Epithelial cell of proximal tubule (primary cell): ENCODE measurements around the gene IVD. TPM values are rescaled to one million over a fixed set of nuclear protein-coding genes. Genes with fewer than 3 reads are reported as not detected.

Experiments used
- DNase-seq: peaks from one replicate; pipeline ENCODE4 v3.0.0-alpha.2; 2011; ENCODE audit warnings: low read depth
- H3K4me3 ChIP-seq: 2 replicates; pipeline ENCODE4 v1.5.1; 2011; ENCODE audit warnings: low read depth, mild to moderate bottlenecking, low read length
- total RNA-seq: library from RNA; depleted of rRNA; stranded (reverse); fragments of >200 nt; gene quantifications from 2 replicates; pipeline ENCODE4 v1.2.3, GENCODE V29; 2015
- TF ChIP-seq, protein P1 (sequence below): conservative IDR thresholded peaks from 2 replicates; pipeline ENCODE4 v1.5.1; 2012; ENCODE audit warnings: low read depth, mild to moderate bottlenecking, low read length

Gene IVD
- total RNA-seq, 1 donor from 2014 or later, result 34.4 TPM

DNA sequence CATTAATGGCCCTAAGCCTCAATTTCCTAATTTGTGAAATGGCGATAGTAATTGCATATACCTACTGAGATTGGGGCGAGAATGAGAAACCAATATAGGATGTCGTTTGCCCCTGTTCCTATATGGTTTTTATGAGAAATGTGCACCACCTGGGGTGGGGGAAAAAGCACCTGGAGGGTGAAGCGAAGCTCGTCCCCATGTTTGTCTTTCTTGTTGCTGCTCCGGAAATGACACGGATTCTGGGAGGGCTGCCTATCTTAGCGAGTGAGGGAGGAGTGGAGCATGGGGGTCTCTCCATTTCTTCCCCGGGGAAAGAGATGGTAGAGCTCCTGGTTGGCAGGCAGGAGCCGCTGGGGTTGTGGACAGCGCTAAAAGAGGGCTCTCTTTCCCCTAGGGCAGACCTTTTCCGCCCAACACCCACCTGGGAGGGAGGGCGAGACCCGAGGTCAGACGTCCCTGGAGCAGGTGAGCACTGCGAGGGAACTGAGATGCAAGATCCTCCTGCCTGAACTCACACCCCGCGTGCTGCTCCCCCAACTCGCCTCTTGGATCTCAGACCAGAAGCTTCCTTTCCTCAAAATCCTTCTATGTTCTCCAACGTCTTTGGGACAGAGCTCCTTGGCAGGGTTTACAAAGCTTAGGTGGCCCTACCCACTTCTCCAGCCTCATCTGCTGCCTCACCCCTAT is 29.6 kb downstream of the IVD start:
- TF ChIP-seq, protein P1, sequence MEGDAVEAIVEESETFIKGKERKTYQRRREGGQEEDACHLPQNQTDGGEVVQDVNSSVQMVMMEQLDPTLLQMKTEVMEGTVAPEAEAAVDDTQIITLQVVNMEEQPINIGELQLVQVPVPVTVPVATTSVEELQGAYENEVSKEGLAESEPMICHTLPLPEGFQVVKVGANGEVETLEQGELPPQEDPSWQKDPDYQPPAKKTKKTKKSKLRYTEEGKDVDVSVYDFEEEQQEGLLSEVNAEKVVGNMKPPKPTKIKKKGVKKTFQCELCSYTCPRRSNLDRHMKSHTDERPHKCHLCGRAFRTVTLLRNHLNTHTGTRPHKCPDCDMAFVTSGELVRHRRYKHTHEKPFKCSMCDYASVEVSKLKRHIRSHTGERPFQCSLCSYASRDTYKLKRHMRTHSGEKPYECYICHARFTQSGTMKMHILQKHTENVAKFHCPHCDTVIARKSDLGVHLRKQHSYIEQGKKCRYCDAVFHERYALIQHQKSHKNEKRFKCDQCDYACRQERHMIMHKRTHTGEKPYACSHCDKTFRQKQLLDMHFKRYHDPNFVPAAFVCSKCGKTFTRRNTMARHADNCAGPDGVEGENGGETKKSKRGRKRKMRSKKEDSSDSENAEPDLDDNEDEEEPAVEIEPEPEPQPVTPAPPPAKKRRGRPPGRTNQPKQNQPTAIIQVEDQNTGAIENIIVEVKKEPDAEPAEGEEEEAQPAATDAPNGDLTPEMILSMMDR, result no peak
- no peak for DNase-seq
- H3K4me3 ChIP-seq, result no peak overlapping the region

DNA sequence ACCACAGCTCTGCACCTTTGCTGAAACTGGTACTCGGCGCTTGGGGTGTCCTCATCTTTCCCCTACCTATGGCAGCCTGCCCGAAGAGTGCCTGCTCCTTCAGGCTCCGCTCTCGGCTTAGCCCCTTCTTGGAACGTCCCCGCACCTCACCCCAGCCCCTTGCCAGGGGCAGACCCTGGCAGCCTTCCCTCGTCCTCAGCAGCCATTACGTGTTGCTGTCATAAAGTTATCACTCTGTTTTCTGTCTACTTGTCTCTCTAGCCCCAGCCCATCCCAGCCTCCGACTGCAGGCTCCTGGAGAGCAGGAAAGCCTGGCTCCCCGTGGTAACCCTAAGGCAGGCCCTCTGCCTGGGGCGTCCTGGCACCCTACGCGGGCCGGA is 30.1 kb downstream of the IVD start:
- DNase-seq, result no peak
- peak overlapping the region; percentile 51 for H3K4me3 ChIP-seq
- TF ChIP-seq, protein P1, result no peak

DNA sequence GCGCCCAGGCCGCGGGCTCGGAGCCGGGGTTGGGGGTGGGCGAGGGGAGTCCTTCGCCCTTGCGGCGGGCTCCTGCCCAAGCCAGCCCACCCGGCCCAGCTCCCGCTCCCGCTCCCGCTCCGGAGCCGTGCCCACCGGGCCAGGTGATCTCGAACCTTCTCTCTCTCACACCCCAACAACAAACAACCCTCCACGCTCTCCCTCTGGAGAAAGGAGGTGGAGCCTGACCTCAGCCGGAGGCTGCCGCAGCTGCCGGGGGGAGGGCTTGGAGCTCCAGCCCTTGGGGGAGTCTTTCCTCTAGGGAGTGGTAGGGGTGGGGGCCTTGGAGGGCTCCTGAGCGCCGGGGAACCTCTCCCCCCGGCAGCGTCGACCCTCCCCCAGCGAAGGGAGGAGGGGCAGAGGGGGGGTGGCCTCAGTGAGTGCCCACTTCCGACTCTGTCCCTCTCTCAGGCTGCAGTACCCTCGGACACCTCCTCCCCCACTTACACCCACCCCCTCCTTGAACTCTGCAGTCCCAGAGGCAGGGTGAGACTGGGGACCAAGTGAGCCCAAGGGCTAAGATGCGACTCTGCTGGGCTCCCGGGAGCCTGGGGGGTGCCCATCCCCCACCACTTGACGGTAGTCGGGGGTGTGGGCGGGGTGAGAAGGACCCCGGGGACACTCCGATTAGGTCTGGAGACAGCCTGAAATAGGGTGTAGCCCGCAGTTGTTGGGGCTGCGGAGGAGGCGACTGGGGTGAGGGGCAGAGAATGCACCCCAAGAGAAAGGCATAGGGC is 30.7 kb downstream of the IVD start:
- H3K4me3 ChIP-seq, result peak overlapping the region; percentile 51
- DNase-seq, result no peak
- TF ChIP-seq, protein P1, result no peak

DNA sequence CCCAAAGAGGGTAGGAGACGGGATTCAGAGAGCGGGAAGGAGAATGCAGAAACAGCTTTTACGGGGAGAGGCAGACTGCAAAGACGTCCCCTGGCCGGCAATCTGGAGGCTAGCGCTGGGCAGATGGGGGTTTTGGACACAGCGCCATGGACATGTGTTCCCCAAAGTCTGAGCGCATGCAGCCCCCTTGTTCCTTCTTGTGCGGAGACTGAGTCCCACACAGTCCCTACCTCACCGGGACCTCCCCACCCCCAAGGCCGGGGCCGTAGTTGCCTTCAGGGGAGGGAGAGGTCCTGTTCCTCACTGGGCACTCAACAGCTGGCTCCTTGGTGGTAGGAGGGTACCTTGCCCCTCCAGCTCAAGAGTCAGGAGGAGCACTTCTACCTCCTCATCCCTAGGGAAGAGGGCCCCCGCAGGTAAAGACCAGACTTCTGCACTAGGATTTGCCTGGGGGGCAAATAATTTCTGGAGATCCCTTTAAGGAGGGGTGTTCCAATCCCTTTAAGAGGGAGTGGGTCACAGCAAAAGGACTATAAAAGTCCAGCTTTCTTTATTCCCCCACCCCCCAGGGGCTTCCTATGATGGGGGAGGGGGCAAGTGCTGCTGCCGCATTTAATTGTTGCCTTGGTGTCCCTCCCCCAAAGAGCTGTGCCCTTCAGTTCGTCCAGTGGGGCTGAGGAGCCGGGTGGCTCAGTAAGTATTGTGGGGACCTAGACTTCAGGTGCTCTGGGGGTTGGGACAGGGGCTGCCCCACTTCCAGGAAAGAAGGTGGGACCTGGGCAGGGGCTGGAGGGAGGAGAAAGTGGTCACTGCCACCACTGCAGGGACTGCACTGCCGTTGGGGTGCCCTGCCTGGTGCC is 31.5 kb downstream of the IVD start:
- DNase-seq, result no peak
- peak overlapping the region; percentile 51 for H3K4me3 ChIP-seq
- TF ChIP-seq, protein P1, result no peak

DNA sequence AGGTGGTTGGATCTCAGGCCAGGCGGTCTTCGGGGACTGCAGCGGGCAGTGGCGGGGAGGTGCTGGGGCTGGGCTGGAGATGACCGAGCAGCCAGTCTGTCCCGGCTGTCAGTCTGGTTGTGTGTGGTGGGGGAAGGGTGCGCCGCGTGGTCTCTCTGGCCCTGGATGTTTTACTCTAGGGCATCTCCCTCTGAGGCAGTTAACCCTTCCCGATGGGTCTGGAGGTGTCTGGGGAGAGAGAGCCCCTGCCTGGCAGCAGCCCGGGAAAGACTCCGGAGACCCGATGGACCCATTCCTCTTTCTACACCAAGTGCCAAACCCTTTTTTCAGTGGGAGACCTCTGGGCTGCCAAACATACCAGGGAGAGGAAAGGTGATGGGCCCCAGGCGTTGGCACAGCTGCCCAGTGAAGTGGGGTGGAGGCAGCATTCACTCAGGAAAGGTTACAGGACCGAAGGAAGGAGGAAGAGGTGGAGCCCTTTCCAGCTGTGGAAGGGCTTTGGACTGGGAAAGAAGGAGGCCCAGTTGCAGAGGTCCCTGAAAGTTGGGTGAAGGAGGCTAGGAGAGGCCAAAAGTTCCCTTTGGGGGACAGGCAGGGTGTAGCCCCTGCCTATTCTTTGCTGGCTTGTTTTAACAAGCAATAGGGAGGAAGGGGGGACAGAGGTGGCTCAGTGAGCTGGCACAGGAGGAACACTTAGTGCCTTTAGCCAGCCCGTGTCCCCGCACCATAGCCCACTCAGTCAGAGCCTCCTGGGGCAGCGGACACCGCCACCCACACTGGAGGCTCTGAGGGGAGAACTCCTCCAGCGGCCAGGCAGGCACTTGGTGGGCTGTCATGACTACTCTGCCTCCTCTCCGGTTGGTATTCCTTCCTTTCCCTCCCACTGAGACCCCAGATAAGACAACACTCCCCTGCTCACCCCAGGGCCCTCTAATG is 32.4 kb downstream of the IVD start:
- TF ChIP-seq, protein P1, result no peak
- DNase-seq, result no peak
- H3K4me3 ChIP-seq, result no peak overlapping the region

DNA sequence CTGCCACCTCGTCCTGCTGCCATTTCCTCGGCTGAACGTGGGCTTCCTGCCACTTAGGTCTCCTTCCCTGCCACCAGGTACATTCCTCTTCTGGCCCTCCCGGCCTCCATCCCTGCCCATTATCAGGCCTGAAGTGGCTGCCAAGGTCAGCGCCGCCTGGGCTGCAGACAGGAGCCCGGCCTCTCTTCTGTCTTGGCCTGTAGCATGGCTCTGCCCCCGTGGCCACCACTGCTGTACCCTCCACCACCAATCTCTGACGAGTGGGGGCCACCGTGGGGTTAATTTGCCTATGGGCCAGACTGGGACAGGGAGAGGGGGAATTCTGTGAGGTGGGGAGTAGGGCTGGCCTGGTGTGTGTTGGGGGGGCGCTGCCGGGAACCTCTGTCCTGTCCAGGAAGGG is 33.1 kb downstream of the IVD start:
- H3K4me3 ChIP-seq, result no peak overlapping the region
- TF ChIP-seq, protein P1, result no peak
- DNase-seq, result no peak
